ENCODE data around the gene GJD3. TPM values are rescaled to one million over a fixed set of nuclear protein-coding genes. Genes with fewer than 3 reads are reported as not detected.

GJD3 gene
- total and polyA plus RNA-seq, 2 donors (not counting 1 experiment from before 2014, with no cell fraction given): not detected

GRCh38 chr17:40315678-40316570, 48.6 kb downstream of the GJD3 start:
- Mint-ChIP-seq H3K9me3 (ENCODE audit: insufficient read depth) (no peaks in the 10 kb centered on the region), H3K4me3 (no peak overlapping the region), H3K27me3 (no peaks in the 10 kb centered on the region), H3K4me1 (peaks cover 62% of the 10 kb centered on the region), H3K27ac (peak overlapping the region; percentile 61)
- ATAC-seq (ENCODE audit: low read depth) (no peak), DNase-seq (peak; percentile 25)
- Histone ChIP-seq H3K36me3 (replicated peaks in 1 of 2; ENCODE audit: control extremely low read depth in 1 of 2, control insufficient read depth in 1 of 2, extremely low read depth in 1 of 2, insufficient read depth in 2 of 2, low read length in 1 of 2) (no peaks in the 10 kb centered on the region), H3K79me2 (ENCODE audit: control insufficient read depth, insufficient read depth, low read length) (peaks cover 47% of the 10 kb centered on the region), H3K4me2 (replicated peaks; ENCODE audit: low read depth, low read length, poor library complexity, severe bottlenecking) (no peak overlapping the region), H4K20me1 (ENCODE audit: control insufficient read depth, insufficient read depth, low read length, poor library complexity, severe bottlenecking) (peaks cover 8% of the 10 kb centered on the region), H2AFZ (ENCODE audit: insufficient read depth, low read depth, low read length, poor library complexity, severe bottlenecking) (no peak overlapping the region), H3K27ac (ENCODE audit: low read length in 2 of 2) (no peak overlapping the region), H3K27me3 (replicated peaks in 1 of 4; ENCODE audit: control extremely low read depth in 1 of 4, control insufficient read depth in 3 of 4, insufficient read depth in 4 of 4, low read length in 3 of 4) (no peaks in the 10 kb centered on the region), H3K4me1 (ENCODE audit: control insufficient read depth in 2 of 2, insufficient read depth in 2 of 2, low read length in 2 of 2) (peaks cover 61 to 78% of the 10 kb centered on the region in 2 donors), H3K9ac (ENCODE audit: low read length) (no peak overlapping the region), H3K4me3 (ENCODE audit: control extremely low read depth in 1 of 5, extremely low read depth in 1 of 5, insufficient read depth in 1 of 5, low read depth in 2 of 5, low read length in 4 of 5) (no peak overlapping the region), H3K9me3 (ENCODE audit: control extremely low read depth in 1 of 3, control insufficient read depth in 2 of 3, insufficient read depth in 1 of 3, low read length in 2 of 3) (no peaks in the 10 kb centered on the region)
- 89% methylated on average over 5 of the region's 9 CpGs for WGBS (ENCODE audit: insufficient coverage)
- TF ChIP-seq CTCF (IDR thresholded peaks at IDR 0.05) (no peak), EZH2 (IDR thresholded peaks at IDR 0.05; ENCODE audit: borderline replicate concordance, insufficient read depth, low read depth, low read length, poor library complexity, severe bottlenecking) (no peak)
- ChIA-PET POLR2A (interaction anchor here (0.5 to 3.0 kb wide), 7 partner anchors 8 to 266 kb away, joined by 3 to 20 read pairs (median 8); no protein-coding TSS in a partner anchor), CTCF (interaction anchor here (1.0 to 30.5 kb wide), 5 partner anchors 9 to 42 kb away, joined by 3 to 871 read pairs (median 5); partner anchors contain the start of gene GJD3)
- intact Hi-C loops (cut with micrococcal nuclease): no loop called here

- no peaks in the 10 kb centered on the region for H3K36me3 ChIP-seq (replicated peaks in 1 of 2; ENCODE audit: control extremely low read depth in 1 of 2, control insufficient read depth in 1 of 2, extremely low read depth in 1 of 2, insufficient read depth in 2 of 2, low read length in 1 of 2)
- ATAC-seq (ENCODE audit: low read depth) (no peak), DNase-seq (no peak)
- H3K27ac Mint-ChIP-seq: no peak overlapping the region
- H3K9ac ChIP-seq (ENCODE audit: low read length): no peak overlapping the region
- H3K4me1 Mint-ChIP-seq: peaks cover 55% of the 10 kb centered on the region
- TF ChIP-seq EZH2 (IDR thresholded peaks at IDR 0.05; ENCODE audit: borderline replicate concordance, insufficient read depth, low read depth, low read length, poor library complexity, severe bottlenecking) (no peak), CTCF (IDR thresholded peaks at IDR 0.05) (no peak)
- peaks cover 40% of the 10 kb centered on the region for H3K79me2 ChIP-seq (ENCODE audit: control insufficient read depth, insufficient read depth, low read length)
- 100% methylated on average over 2 of the region's 3 CpGs for WGBS (ENCODE audit: insufficient coverage)
- H4K20me1 ChIP-seq (ENCODE audit: control insufficient read depth, insufficient read depth, low read length, poor library complexity, severe bottlenecking): peaks cover 8% of the 10 kb centered on the region
- H3K27ac ChIP-seq (ENCODE audit: low read length in 2 of 2): no peak overlapping the region
- H3K4me2 ChIP-seq (replicated peaks; ENCODE audit: low read depth, low read length, poor library complexity, severe bottlenecking): no peak overlapping the region
- H3K27me3 Mint-ChIP-seq: no peaks in the 10 kb centered on the region
- intact Hi-C loops (cut with micrococcal nuclease): no loop called here
- no peak overlapping the region for H3K4me3 Mint-ChIP-seq
- ChIA-PET POLR2A (interaction anchor here (0.6 to 3.0 kb wide), 4 partner anchors 9 to 51 kb away, joined by 4 to 20 read pairs (median 12); no protein-coding TSS in a partner anchor), CTCF (interaction anchor here (1.0 to 30.5 kb wide), 5 partner anchors 10 to 43 kb away, joined by 3 to 871 read pairs (median 5); partner anchors contain the start of gene GJD3)
- H3K4me3 ChIP-seq (ENCODE audit: control extremely low read depth in 1 of 5, extremely low read depth in 1 of 5, insufficient read depth in 1 of 5, low read depth in 2 of 5, low read length in 4 of 5): no peak overlapping the region
- H2AFZ ChIP-seq (ENCODE audit: insufficient read depth, low read depth, low read length, poor library complexity, severe bottlenecking): no peak overlapping the region
- no peaks in the 10 kb centered on the region for H3K9me3 ChIP-seq (ENCODE audit: control extremely low read depth in 1 of 3, control insufficient read depth in 2 of 3, insufficient read depth in 1 of 3, low read length in 2 of 3)
- H3K4me1 ChIP-seq (ENCODE audit: control insufficient read depth in 2 of 2, insufficient read depth in 2 of 2, low read length in 2 of 2): peaks cover 61 to 78% of the 10 kb centered on the region in 2 donors
- no peaks in the 10 kb centered on the region for H3K27me3 ChIP-seq (replicated peaks in 1 of 4; ENCODE audit: control extremely low read depth in 1 of 4, control insufficient read depth in 3 of 4, insufficient read depth in 4 of 4, low read length in 3 of 4)
- no peaks in the 10 kb centered on the region for H3K9me3 Mint-ChIP-seq (ENCODE audit: insufficient read depth)
Measured at GRCh38 chr17:40315206-40315605, 49.3 kb downstream of the GJD3 start.

Measured in B cell (primary cell).